Amygdala (tissue), 56 donors: ENCODE data around the gene ZNF780B.
"Not testable (repeated sequence)": the region's sequence is repeated elsewhere in the genome, so short reads cannot be mapped to it uniquely, and the experiment has no call there.

Experiments
- DNase-seq, 56 donors: peaks; one replicate each; lab custom pipeline; 2025; lab: John Stamatoyannopoulos, UW

Gene ZNF780B

GRCh38 chr19:40041718-40042117, 14.3 kb downstream of the ZNF780B start:
- DNase-seq: not testable (repeated sequence)

- not testable (repeated sequence) for DNase-seq
Measured at GRCh38 chr19:40038047-40038446, 18.0 kb downstream of the ZNF780B start.

GRCh38 chr19:40035996-40036395, 20.0 kb downstream of the ZNF780B start:
- DNase-seq: no peak

- no peak for DNase-seq
Measured at GRCh38 chr19:40033989-40034560, 22.0 kb downstream of the ZNF780B start.

GRCh38 chr19:40026597-40026970, 29.4 kb downstream of the ZNF780B start:
- no peak for DNase-seq

GRCh38 chr19:40025938-40026596, 30.0 kb downstream of the ZNF780B start:
- DNase-seq: no peak

- DNase-seq: no peak
Measured at GRCh38 chr19:40023969-40024368, 32.1 kb downstream of the ZNF780B start.

- no peak for DNase-seq
Measured at GRCh38 chr19:40013991-40014390, 42.0 kb downstream of the ZNF780B start.

GRCh38 chr19:40009674-40010073, 46.4 kb downstream of the ZNF780B start:
- DNase-seq: no peak

GRCh38 chr19:40006273-40006691, 49.7 kb downstream of the ZNF780B start:
- DNase-seq: no peak

- no peak for DNase-seq
Measured at GRCh38 chr19:40005691-40006272, 50.2 kb downstream of the ZNF780B start.

- DNase-seq: no peak
Measured at GRCh38 chr19:39998501-39998900, 57.5 kb downstream of the ZNF780B start.

GRCh38 chr19:39997638-39998216, 58.3 kb downstream of the ZNF780B start:
- peak in 1 of 56 donors; percentile 39 for DNase-seq

- DNase-seq: peak; percentile 22 to 95 (median 82)
Measured at GRCh38 chr19:39996811-39997637, 59.0 kb downstream of the ZNF780B start, which contains the start of gene ZNF546. TSS of gene ZNF546 (plus strand) at chr19:39997060. CDS start at chr19:39998327, 1,267 bp downstream.

- DNase-seq: peak in 13 of 56 donors; percentile 5 to 56 (median 43)
Measured at GRCh38 chr19:39996218-39996810, 59.7 kb downstream of the ZNF780B start.

- DNase-seq: peak in 1 of 56 donors; percentile 3
Measured at GRCh38 chr19:39995794-39996193, 60.2 kb downstream of the ZNF780B start.

GRCh38 chr19:39994361-39994760, 61.7 kb downstream of the ZNF780B start:
- DNase-seq: no peak

- no peak for DNase-seq
Measured at GRCh38 chr19:39993605-39994004, 62.4 kb downstream of the ZNF780B start.

- no peak for DNase-seq
Measured at GRCh38 chr19:39987596-39987995, 68.4 kb downstream of the ZNF780B start.

GRCh38 chr19:39987167-39987566, 68.9 kb downstream of the ZNF780B start:
- no peak for DNase-seq
